HEK293T (cell line): Measurements from ENCODE around the gene SLC30A9.

ENCODE experiments used
- CTCF ChIA-PET: fragments of 350-600 bp; formaldehyde crosslinking; extraction: SDS; loops from one replicate; lab custom pipeline; 2021; ENCODE audit warnings: antibody characterized with exemption, inconsistent platforms; lab: Yijun Ruan, JAX
- POLR2A ChIA-PET: fragments of 350-600 bp; formaldehyde crosslinking; extraction: SDS; loops from one replicate; lab custom pipeline; 2020; ENCODE audit warnings: antibody characterized with exemption, inconsistent platforms; lab: Yijun Ruan, JAX
- DNase-seq: peaks from one replicate; pipeline ENCODE4 v3.0.0; 2012; ENCODE audit warnings: mixed read lengths; ENCODE audit errors: extremely low spot score
- ARNT ChIP-seq: fragments of 450-650 bp; IDR thresholded peaks from 2 replicates; pipeline ENCODE4 v1.6.1; 2017; ENCODE audit warnings: mild to moderate bottlenecking
- BHLHE40 ChIP-seq: fragments of 450-650 bp; IDR thresholded peaks from 2 replicates; pipeline ENCODE4 v1.6.1; 2016; ENCODE audit warnings: mild to moderate bottlenecking, moderate library complexity, borderline replicate concordance
- CTBP1 ChIP-seq: fragments of 450-650 bp; IDR thresholded peaks from 2 replicates; pipeline ENCODE4 v1.6.1; 2016; ENCODE audit warnings: borderline replicate concordance
- ELF4 ChIP-seq: fragments of 450-650 bp; IDR thresholded peaks from 2 replicates; pipeline ENCODE4 v1.6.1; 2017; ENCODE audit warnings: antibody characterized with exemption
- FOXA1 ChIP-seq: fragments of 450-650 bp; IDR thresholded peaks from 2 replicates; pipeline ENCODE4 v1.6.1; 2016; ENCODE audit warnings: mild to moderate bottlenecking
- FOXK2 ChIP-seq: fragments of 450-650 bp; IDR thresholded peaks from 2 replicates; pipeline ENCODE4 v1.6.1; 2016; ENCODE audit warnings: mild to moderate bottlenecking
- FOXM1 ChIP-seq: fragments of 450-650 bp; IDR thresholded peaks from 2 replicates; pipeline ENCODE4 v1.6.1; 2017; ENCODE audit warnings: mild to moderate bottlenecking, borderline replicate concordance
- HDGF ChIP-seq: fragments of 450-650 bp; IDR thresholded peaks from 2 replicates; pipeline ENCODE4 v1.6.1; 2017; ENCODE audit warnings: antibody characterized with exemption, borderline replicate concordance
- L3MBTL2 ChIP-seq: fragments of 450-650 bp; conservative IDR thresholded peaks from 2 replicates; pipeline ENCODE4 v1.6.1; 2016; ENCODE audit warnings: mild to moderate bottlenecking
- LEF1 ChIP-seq: fragments of 450-650 bp; IDR thresholded peaks from 2 replicates; pipeline ENCODE4 v1.6.1; 2017; ENCODE audit warnings: mild to moderate bottlenecking, borderline replicate concordance
- NFRKB ChIP-seq: fragments of 450-650 bp; IDR thresholded peaks from 2 replicates; pipeline ENCODE4 v1.6.1; 2016; ENCODE audit warnings: mild to moderate bottlenecking, moderate library complexity
- PKNOX1 ChIP-seq: fragments of 450-650 bp; IDR thresholded peaks from 2 replicates; pipeline ENCODE4 v1.6.1; 2016
- SP1 ChIP-seq: fragments of 450-650 bp; IDR thresholded peaks from 2 replicates; pipeline ENCODE4 v1.6.1; 2017
- SUZ12 ChIP-seq: fragments of 450-650 bp; IDR thresholded peaks from 2 replicates; pipeline ENCODE4 v1.6.1; 2016; ENCODE audit warnings: mild to moderate bottlenecking
- TARDBP ChIP-seq: fragments of 450-650 bp; IDR thresholded peaks from 2 replicates; pipeline ENCODE4 v1.6.1; 2016
- ZNF384 ChIP-seq: fragments of 450-650 bp; IDR thresholded peaks from 2 replicates; pipeline ENCODE4 v1.6.1; 2016

The SLC30A9 gene

DNA sequence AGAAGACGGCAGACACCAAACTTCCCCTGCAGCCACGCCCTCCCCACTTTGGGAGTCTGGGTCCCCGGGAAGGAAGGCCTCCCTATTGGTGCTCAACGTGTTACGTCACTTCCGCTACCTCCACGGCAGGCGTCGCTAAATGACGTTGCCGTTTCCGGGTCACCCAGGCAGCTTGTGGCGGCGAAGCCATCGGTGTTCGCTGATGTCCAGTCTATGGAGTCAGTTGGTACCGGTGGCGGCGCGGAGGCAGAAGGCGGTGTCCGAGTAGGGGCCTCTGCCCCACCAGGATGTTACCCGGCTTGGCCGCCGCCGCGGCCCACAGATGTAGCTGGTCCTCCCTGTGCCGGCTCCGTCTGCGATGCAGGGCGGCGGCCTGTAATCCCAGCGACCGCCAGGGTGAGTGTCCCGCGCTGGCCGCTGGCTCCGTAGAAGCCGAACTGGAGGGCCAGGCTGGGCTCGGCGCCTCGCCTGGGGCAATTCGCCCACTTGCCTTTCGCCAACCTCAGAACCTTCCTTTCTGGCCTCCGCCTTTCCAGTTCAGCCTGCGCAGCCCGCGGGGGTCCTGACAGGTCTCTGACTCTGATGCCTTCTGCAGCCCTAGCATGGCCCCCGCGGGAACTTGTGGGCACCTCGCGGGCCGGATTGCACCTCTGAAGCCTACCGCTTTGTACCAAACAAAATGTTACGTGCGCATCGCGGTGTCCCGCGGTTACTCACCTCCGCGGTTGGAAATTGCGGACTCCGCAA lies at the start of gene SLC30A9:
Gene SLC30A9, plus strand, starts transcription at position 166 of the 747 bp plus-strand sequence. Its CDS starts 122 bp downstream, at position 288.
- TF ChIP-seq SP1 (no peak), ELF4 (peak; percentile 70), FOXA1 (no peak), BHLHE40 (no peak), FOXK2 (no peak), SUZ12 (no peak)
- ChIA-PET POLR2A (interaction anchor here (1.0 to 1.7 kb wide), 3 partner anchors 11 to 24 kb away, joined by 3 to 6 read pairs (median 4); no protein-coding TSS in a partner anchor), CTCF (no interaction called here)
- peak; percentile 94 for DNase-seq

- ChIA-PET CTCF (no interaction called here), POLR2A (no interaction called here)
- no peak for DNase-seq
- TF ChIP-seq PKNOX1 (no peak), FOXK2 (no peak), SP1 (no peak), FOXA1 (no peak), ARNT (no peak), CTBP1 (no peak), TARDBP (no peak), ZNF384 (no peak), HDGF (no peak), L3MBTL2 (no peak)
Measured at GRCh38 chr4:41940834-41941233, 49.5 kb upstream of the SLC30A9 start.

DNA sequence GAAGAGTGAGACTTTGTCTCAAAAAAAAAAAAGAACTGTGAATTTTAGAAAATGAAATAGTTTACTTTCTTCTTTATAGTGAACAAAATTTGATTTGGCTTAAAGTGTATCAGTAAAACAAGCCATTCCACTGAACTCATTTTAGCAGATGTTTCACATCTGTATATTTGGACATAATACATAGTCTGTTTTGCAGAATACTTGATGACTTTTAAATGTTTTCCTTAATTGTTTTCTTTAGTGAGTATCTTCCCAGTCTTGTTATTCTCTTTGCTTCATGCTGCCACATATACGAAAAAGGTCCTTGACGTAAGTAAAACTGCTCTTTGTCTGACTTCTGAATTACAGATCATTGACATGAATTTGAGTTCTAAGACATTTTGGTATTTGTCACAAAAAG lies 46.8 kb upstream of the SLC30A9 start:
- POLR2A ChIA-PET: no interaction called here

GRCh38 chr4:41944089-41944488 lies 46.2 kb upstream of the SLC30A9 start:
- ChIA-PET POLR2A (no interaction called here), CTCF (no interaction called here)
- no peak for DNase-seq
- TF ChIP-seq ZNF384 (no peak), FOXA1 (no peak), BHLHE40 (no peak), FOXM1 (no peak), LEF1 (no peak), FOXK2 (no peak), NFRKB (no peak), CTBP1 (no peak), L3MBTL2 (no peak), ARNT (no peak), HDGF (no peak), PKNOX1 (no peak), TARDBP (no peak), ELF4 (no peak), SUZ12 (no peak), SP1 (no peak)

More for the DNA sequence above, 46.8 kb upstream of the SLC30A9 start:
- CTCF ChIA-PET: no interaction called here
- no peak for DNase-seq
- TF ChIP-seq CTBP1: no peak
- TF ChIP-seq NFRKB: no peak
- no peak for TF ChIP-seq LEF1
- no peak for TF ChIP-seq PKNOX1
- TF ChIP-seq FOXM1: no peak
- TF ChIP-seq TARDBP: no peak
- no peak for TF ChIP-seq HDGF
- no peak for TF ChIP-seq SP1
- no peak for TF ChIP-seq L3MBTL2
- no peak for TF ChIP-seq ELF4

DNA sequence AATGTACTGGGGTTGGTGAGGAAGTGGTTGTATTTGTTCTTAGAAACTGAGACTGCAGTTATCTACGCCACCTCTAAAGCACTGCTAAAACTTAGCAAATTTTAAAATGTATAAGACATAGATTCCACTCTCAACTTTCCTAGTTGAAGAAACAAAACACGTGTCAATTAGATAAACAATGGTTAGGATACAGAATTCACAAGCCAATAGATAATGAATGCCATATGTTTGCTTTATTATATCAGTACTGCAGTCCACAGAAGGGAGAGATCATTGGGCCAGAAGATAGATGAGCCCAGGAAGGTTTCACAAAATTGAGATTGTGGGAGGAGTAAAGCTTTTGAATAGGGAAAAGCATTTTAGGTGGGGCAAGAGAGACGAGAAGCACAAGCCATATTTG lies 40.8 kb upstream of the SLC30A9 start:
- no peak for DNase-seq
- ChIA-PET POLR2A (no interaction called here), CTCF (no interaction called here)
- TF ChIP-seq PKNOX1 (no peak), FOXM1 (no peak), HDGF (no peak), ZNF384 (no peak), FOXA1 (no peak), TARDBP (no peak), LEF1 (no peak), FOXK2 (no peak), BHLHE40 (no peak), SUZ12 (no peak), CTBP1 (no peak), L3MBTL2 (no peak), ELF4 (no peak), SP1 (no peak), NFRKB (no peak), ARNT (no peak)
